Measurements from ENCODE around the gene PNMA3.
"Not testable (repeated sequence)": the region's sequence is repeated elsewhere in the genome, so short reads cannot be mapped to it uniquely, and the experiment has no call there.

PNMA3 gene

DNA sequence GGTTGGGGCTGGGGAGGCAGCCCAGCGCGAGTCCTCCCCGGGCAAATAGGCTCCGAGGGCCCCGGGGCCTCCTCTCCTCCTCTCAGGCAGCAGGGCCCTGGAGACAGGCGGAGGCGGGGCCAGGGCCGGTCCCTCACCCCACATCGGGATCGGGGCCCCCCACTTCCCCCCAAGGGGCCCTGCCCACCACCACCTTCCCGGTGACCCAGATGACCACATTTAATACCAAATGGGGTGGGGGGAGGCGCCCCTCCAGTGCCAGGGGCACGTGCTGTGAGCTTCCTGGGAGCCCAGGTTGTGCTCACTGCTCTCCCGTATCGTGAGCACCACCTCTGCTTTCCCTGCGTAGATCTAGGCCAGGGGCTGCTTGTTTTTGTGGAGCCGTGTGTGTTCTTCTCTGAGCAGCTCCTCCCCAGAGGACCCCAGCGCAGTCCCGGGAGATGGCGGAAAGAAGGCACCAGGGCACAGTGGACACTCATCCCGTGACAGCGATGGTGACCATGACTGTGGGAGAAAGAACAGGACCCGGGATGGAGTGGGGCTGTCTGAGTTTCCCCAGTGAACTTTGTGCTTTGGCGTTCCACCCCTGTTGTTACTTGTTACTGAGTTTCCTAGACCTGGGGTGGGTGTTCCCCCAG is 18.1 kb downstream of the PNMA3 start:
- DNase-seq (ENCODE audit: low read depth): no peak

DNA sequence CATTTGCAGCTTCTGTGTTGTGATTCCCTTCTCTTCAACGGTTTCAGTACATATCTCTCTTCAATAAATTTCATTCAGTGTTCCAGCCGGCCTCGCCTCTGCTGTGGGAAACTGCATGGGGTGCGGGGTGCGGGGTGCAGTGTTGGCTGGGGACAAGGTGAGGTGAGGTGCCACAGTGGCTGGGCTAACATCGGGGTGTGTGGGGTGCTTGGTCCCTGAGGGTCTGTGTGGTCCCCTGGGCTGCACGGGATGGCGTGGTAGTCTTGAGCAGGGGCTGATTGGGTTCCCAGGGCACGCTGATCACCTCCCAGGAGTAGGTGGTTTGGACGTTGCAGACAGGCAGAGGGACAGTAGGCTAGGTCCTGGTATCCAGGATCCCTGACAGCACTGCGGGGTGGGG is 18.7 kb downstream of the PNMA3 start:
- no peak for DNase-seq (ENCODE audit: low read depth)

DNA sequence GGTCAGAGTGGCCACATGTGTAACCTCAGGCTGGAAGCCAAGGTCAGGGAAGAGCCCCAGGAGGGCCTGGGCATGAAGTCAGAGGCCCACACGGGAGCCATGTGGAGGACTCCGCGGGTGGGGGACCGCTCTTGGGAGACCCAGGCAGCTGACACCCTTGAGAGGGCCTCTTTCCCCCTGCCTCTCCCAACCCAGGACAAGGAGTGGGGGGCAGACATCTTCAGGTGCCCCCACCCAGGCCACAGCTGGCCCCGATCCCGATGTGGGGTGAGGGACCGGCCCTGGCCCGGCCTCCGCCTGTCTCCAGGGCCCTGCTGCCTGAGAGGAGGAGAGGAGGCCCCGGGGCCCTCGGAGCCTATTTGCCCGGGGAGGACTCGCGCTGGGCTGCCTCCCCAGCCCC is 19.1 kb downstream of the PNMA3 start:
- no peak for DNase-seq (ENCODE audit: low read depth)

DNA sequence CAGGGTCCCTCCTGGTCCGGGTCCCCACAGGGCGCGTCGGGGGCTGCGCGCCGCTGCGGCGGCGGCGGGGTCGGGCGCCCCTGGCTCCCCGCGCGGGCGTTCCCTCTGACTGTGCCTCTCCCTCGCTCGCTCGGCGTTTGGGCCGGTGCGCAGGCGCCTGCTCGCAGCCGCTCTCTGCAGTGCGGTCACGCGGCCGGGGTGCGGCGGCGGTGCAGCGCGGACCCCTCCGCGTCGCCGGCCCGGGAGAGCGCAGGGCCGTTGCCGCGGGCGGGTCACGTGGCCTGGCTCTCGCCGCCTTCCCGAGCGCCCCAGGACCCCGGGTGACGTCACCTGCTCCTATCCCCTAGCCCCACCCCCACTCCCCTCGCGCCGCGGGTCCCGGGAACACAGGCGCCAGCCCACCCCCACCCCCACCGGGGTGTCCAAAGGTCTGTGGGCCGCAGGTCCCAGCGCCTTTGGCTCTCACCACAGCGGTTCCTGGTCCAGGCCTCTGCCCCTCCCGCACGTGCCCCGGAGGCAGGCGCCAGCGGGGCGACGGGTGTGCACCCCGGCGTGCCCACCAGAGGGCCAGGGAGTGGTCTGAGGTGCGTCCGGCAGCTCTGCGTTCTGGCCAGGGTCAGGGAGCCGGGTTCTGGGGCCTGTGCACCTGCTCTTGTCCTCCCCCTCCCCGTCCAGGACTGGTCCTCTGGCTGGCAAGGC is 21.3 kb downstream of the PNMA3 start:
- DNase-seq (ENCODE audit: low read depth): not testable (repeated sequence)

DNA sequence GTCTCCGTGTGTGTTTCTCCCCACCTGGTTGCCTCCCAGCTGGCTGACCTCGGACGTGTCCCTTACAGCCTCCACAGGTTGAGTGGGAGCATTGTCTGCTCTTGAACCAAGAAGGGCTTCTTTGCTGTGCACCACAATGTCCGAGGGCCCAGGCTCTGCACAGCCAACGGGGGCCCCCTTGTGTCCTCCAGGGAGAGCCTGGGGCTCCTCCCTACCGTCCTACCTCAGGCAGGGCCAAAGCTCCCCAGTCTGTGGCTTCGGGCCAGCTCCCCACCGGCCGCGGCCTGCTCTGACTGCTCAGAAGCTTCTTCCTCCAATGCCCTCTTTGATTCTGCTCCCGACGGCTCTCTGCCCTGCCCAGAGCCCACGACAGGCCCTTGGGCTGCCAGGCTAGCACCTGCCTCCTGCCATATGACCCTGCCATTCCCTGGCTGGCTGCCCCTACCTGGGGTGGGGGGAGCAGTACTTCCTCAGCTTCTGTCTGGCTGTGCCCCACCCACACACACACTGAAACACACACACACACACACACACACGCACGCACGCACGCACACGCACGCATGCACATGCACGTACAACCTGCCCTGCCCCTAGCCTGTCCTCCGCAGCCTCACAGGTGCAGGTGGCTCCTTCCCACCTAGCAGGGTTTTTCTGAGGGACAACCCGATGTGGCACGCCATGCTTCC is 27.1 kb downstream of the PNMA3 start:
- not testable (repeated sequence) for DNase-seq (ENCODE audit: low read depth)

DNA sequence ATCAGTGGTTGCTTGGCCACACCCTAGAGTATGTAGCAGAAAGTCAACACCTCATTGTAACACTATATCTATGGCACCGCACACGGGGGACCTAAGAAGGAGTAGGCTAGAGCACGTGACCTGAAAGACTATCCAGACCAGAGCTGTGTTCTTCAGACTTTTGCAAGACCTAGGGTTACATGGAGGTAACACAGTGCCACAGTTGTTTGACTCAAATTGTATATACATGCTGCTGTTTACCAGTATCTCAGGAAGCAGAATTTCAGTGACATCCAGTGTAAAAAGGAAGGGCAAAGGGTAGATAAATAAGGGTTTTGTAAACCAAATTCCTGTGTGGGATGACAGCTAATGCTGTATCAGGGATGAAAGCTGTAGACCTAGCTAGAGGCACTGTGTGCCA is 46.1 kb downstream of the PNMA3 start:
- no peak for DNase-seq (ENCODE audit: low read depth)

DNA sequence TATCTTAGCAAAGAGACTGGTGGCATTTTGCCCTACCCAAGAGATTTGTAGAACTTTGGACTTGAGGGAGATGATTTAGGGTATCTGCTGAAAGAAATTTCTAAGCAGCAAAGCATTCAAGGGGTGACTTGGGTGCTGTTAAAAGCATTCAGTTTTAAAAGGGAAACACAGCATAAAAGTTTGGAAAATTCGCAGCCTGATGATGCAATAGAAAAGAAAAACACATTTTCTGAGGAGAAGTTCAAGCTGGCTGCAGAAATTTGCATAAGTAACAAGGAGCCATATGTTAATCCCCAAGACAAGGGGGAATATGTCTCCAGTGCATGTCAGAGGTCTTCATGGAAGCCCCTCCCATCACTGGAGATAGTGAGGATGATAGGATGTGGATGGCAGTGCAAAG is 48.7 kb downstream of the PNMA3 start:
- not testable (repeated sequence) for DNase-seq (ENCODE audit: low read depth)

DNA sequence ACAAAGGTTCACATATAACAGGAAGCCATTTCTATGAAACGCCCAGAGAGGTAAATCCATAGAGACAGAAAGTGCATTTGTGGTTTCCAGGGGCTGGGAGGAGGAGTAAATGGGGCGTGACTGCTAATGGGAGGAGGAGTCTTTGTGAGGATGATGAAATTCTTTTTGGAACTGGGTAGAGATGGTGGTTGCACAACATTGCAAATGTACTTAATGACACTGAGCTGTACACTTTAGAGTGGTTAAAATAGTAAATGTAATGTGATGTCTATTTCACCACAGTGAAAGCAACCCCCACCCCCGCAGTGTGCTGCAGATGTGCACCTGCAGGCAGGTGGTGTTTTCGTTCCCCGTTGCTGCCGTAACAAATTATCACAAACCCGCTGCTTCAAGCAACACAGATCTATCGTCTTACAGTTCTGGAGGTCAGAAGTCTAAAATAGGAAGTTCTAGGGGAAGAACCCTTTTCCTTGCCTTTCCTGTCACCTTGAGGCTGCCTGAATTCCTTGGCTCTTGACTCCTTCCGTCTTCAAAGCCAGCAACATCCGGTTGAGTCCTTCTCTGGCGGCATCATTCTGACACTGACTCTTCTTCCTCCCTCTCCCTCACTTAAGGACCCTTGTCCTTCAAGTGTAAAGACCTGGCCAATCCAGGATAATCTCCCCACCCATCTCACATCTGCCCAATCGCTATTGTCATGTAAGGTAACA is 50.0 kb downstream of the PNMA3 start:
- DNase-seq (ENCODE audit: low read depth): not testable (repeated sequence)

Measured in stimulated activated CD8-positive, alpha-beta memory T cell treated with anti-CD3 and anti-CD28 coated beads, Interleukin-4, amount 100 ng/mL, for 24 hours (primary cell).